Measurements from ENCODE around the gene ZNF350. TPM values are rescaled to one million over a fixed set of nuclear protein-coding genes. Genes with fewer than 3 reads are reported as not detected.
"Not testable (repeated sequence)": the region's sequence is repeated elsewhere in the genome, so short reads cannot be mapped to it uniquely, and the experiment has no call there.

ZNF350 gene
- total RNA-seq, 4 donors from 2014 or later, result 7.2 to 16.7 (median 9.9) TPM

DNA sequence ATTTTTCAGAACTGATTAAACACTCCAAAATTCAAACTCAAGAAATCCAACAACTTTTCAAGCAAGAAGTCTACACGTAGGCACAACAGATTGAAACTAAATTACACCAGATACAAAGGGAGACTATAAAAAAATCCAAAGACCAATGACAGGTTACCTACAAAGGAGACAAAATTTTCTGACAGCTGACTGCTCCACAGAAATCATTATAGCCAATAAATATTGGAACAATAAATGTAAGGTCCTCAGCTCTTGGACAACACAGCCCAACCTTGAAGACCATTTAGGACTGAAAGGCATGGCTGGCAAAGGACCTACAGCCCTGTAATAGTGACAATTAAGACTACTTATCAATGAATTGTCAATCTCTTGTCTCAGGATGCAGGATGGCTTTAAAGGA is 15.9 kb downstream of the ZNF350 start:
- WGBS, 2 donors, result 96 to 98% methylated on average over 1 of the region's 1 CpG
- Histone ChIP-seq H3K36me3 (peaks cover 39 to 100% (median 85%) of the 10 kb centered on the region in 3 donors), H3K27me3 (no peaks in the 10 kb centered on the region), H3K27ac (no peak overlapping the region), H3K4me1 (no peaks in the 10 kb centered on the region), H3K9me3 (peaks cover 20 to 100% (median 72%) of the 10 kb centered on the region in 4 donors), H3K4me3 (no peak overlapping the region)
- TF ChIP-seq EP300 (IDR thresholded peaks at IDR 0.05) (no peak), POLR2A (IDR thresholded peaks at IDR 0.05) (no peak)
- TF ChIP-seq, protein P1, sequence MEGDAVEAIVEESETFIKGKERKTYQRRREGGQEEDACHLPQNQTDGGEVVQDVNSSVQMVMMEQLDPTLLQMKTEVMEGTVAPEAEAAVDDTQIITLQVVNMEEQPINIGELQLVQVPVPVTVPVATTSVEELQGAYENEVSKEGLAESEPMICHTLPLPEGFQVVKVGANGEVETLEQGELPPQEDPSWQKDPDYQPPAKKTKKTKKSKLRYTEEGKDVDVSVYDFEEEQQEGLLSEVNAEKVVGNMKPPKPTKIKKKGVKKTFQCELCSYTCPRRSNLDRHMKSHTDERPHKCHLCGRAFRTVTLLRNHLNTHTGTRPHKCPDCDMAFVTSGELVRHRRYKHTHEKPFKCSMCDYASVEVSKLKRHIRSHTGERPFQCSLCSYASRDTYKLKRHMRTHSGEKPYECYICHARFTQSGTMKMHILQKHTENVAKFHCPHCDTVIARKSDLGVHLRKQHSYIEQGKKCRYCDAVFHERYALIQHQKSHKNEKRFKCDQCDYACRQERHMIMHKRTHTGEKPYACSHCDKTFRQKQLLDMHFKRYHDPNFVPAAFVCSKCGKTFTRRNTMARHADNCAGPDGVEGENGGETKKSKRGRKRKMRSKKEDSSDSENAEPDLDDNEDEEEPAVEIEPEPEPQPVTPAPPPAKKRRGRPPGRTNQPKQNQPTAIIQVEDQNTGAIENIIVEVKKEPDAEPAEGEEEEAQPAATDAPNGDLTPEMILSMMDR (IDR thresholded peaks at IDR 0.05), result no peak
- no peak for DNase-seq (ENCODE audit: low spot score in 2 of 2)

DNA sequence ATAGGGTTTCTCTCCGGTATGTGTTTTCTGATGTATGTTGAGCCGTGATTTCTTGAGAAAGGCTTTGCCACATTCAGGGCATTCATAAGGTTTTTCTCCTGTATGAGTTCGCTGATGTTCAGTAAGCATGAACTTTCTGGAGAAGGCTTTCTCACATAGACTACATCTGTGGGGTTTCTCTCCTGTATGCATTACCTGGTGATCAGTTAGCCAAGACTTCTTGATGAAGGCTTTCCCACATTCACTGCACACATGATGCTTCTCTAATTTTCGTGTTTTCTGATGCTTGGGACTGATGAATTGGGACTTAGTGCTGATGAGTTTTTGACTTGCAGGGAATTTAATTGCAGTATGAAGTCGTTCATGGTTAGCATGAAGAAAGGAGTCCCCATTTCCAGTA is 21.1 kb downstream of the ZNF350 start:
- Histone ChIP-seq H3K27ac (no peak overlapping the region), H3K27me3 (no peaks in the 10 kb centered on the region), H3K36me3 (peaks cover 37 to 100% (median 58%) of the 10 kb centered on the region in 3 donors), H3K4me3 (no peak overlapping the region), H3K9me3 (peaks cover 10 to 100% (median 59%) of the 10 kb centered on the region in 4 donors), H3K4me1 (no peaks in the 10 kb centered on the region)
- 99% methylated on average over 5 of the region's 5 CpGs for WGBS, 2 donors
- no peak for TF ChIP-seq POLR2A (IDR thresholded peaks at IDR 0.05)
- TF ChIP-seq, protein P1 (IDR thresholded peaks at IDR 0.05), result no peak
- no peak for TF ChIP-seq EP300 (IDR thresholded peaks at IDR 0.05)
- DNase-seq (ENCODE audit: low spot score in 2 of 2), result no peak

DNA sequence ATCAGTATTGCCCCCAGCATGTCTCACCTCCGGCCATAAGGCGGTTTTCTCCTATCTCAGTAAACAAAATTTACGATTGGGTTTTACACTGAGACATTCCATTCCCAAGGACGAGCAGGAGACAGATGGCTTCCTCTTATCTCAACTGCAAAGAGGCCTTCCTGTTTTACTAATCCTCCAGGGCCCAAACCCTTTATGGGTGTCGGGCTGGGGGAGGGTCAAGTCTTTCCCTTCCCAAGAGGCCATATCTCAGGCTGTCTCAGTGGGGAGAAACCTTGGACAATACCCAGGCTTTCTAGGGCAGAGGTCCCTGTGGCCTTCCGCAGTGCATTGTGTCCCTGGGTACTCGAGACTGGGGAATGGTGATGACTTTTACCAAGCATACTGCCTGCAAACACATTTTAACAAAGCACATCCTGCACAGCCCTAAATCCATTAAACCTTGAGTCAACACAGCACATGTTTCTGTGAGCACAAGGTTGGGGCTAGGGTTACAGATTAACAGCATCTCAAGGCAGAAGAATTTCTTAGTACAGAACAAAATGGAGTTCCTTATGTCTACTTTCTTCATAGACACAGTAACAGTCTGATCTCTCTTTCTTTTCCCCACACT is 25.9 kb downstream of the ZNF350 start:
- 21 to 37% methylated on average over 7 of the region's 7 CpGs for WGBS, 2 donors
- DNase-seq (ENCODE audit: low spot score in 2 of 2), result not testable (repeated sequence)
- peaks cover 0 to 100% (median 37%) of the 10 kb centered on the region in 4 donors for H3K9me3 ChIP-seq

DNA sequence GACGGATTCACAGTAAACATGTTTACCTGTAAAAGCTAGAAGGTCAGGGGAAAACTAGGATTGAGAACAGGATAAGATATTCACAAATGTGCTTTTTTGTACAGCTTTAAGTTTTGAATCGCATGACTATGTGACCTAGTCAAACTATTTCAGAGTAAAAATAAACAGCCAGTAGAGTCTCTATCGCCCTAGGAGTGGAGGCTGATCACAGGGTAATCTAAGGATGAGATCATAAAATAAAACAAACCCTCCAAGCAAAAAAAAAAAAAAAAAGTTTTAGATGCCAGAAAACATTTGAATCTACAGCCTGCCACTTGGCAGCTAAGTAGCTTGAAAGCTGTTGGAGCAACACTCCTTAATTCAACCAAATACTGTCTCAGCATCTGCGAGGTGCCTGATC is 26.8 kb downstream of the ZNF350 start:
- WGBS, 2 donors, result 82 to 93% methylated on average over 4 of the region's 4 CpGs
- Histone ChIP-seq H3K4me1 (no peaks in the 10 kb centered on the region), H3K36me3 (peaks cover 1 to 68% (median 6%) of the 10 kb centered on the region in 3 donors), H3K4me3 (no peak overlapping the region), H3K9me3 (peaks cover 0 to 99% (median 34%) of the 10 kb centered on the region in 4 donors), H3K27me3 (no peaks in the 10 kb centered on the region), H3K27ac (no peak overlapping the region)
- no peak for DNase-seq (ENCODE audit: low spot score in 2 of 2)
- TF ChIP-seq POLR2A (IDR thresholded peaks at IDR 0.05) (no peak), EP300 (IDR thresholded peaks at IDR 0.05) (no peak)
- TF ChIP-seq, protein P1 (IDR thresholded peaks at IDR 0.05), result no peak

More for the DNA sequence above, 25.9 kb downstream of the ZNF350 start:
- H3K4me3 ChIP-seq, H3K27me3 ChIP-seq, H3K27ac ChIP-seq, H3K4me1 ChIP-seq: not testable (repeated sequence)
- H3K36me3 ChIP-seq, result peaks cover 11 to 78% (median 15%) of the 10 kb centered on the region in 3 donors

DNA sequence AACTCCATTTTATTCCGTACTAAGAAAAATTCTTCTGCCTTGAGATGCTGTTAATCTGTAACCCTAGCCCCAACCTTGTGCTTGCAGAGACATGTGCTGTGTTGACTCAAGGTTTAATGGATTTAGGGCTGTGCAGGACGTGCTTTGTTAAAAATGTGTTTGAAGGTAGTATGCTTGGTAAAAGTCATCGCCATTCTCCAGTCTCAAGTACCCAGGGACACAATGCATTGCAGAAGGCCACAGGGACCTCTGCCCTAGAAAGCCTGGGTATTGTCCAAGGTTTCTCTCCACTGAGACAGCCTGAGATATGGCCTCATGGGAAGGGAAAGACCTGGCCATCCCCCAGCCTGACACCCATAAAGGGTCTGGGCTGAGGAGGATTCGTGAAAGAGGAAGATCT is 28.8 kb downstream of the ZNF350 start:
- 86% methylated on average over 4 of the region's 4 CpGs for WGBS, 2 donors
- not testable (repeated sequence) for DNase-seq (ENCODE audit: low spot score in 2 of 2); H3K27ac ChIP-seq; H3K4me3 ChIP-seq; H3K27me3 ChIP-seq; H3K4me1 ChIP-seq
- Histone ChIP-seq H3K36me3 (peaks cover 0 to 49% (median 0%) of the 10 kb centered on the region in 3 donors), H3K9me3 (peaks cover 0 to 92% (median 23%) of the 10 kb centered on the region in 4 donors)

DNA sequence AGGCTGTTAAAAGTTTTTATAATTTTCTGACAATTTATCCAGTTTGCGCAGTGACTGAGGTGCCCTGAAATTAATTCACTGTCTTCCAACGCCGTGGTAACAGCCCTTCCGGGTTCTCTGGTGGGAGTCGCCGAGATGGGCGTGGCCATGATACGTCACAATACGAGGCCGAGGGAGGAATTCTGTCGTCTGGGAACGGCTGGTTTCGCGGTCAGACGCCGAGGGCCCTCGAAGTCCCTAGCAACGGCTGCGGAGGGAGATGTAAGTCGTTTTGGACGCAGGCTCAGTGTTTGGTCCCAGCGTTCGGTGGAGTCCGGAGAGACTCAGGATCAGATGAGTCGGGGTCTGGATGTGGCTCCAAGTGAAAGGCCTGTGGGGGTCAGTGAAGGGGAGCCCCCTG is 37.7 kb downstream of the ZNF350 start:
- Histone ChIP-seq H3K9me3 (peaks cover 9 to 90% (median 49%) of the 10 kb centered on the region in 4 donors), H3K36me3 (peaks cover 0 to 31% (median 14%) of the 10 kb centered on the region in 3 donors), H3K4me1 (no peaks in the 10 kb centered on the region), H3K27ac (no peak overlapping the region), H3K4me3 (no peak overlapping the region), H3K27me3 (no peaks in the 10 kb centered on the region)
- TF ChIP-seq POLR2A (IDR thresholded peaks at IDR 0.05) (no peak), EP300 (IDR thresholded peaks at IDR 0.05) (no peak)
- TF ChIP-seq, protein P1 (IDR thresholded peaks at IDR 0.05), result no peak
- WGBS, 2 donors, result 10 to 14% methylated on average over 25 of the region's 25 CpGs
- DNase-seq (ENCODE audit: low spot score in 2 of 2), result no peak
